H1 (cell line): ENCODE measurements around the gene CDC42EP3. TPM values are rescaled to one million over a fixed set of nuclear protein-coding genes. Genes with fewer than 3 reads are reported as not detected.

Source experiments
- CTCF ChIA-PET: fragments of 300-600 bp; sonication (Branson Sonifier 250); formaldehyde crosslinking; loops from one replicate; lab custom pipeline; 2021; ENCODE audit not compliant: partially characterized antibody; lab: Charles Lee
- POLR2A ChIA-PET: fragments of 300-600 bp; sonication (Branson Sonifier 250); formaldehyde crosslinking; loops from one replicate; lab custom pipeline; 2021; ENCODE audit warnings: inconsistent platforms; ENCODE audit not compliant: partially characterized antibody; lab: Charles Lee
- DNase-seq, 2 experiments: peaks; one replicate each; pipeline versions ENCODE4 v3.0.0 to v3.0.0-alpha.2; 2010 to 2022; ENCODE audit warnings: low spot score in 2 of 2, low read depth in 1 of 2, mixed read lengths in 1 of 2
- FAIRE-seq: peaks from 2 replicates; lab custom pipeline; 2011; peaks lifted over from hg19 to GRCh38; lab: Jason Lieb, UNC
- H2AFZ ChIP-seq: 2 replicates; pipeline ENCODE4 v1.8.1; 2012; ENCODE audit warnings: low read length, inconsistent platforms
- H2AK5ac ChIP-seq: 2 replicates; pipeline ENCODE4 v1.6.1; 2013; ENCODE audit warnings: low read depth, low read length
- H2BK120ac ChIP-seq: replicated peaks from 2 replicates; pipeline ENCODE3; 2013; ENCODE audit warnings: low read depth, low read length, inconsistent platforms
- H2BK12ac ChIP-seq: 2 replicates; pipeline ENCODE4 v1.6.1; 2013; ENCODE audit warnings: low read depth, low read length
- H2BK15ac ChIP-seq: 2 replicates; pipeline ENCODE4 v1.6.1; 2013; ENCODE audit warnings: low read length
- H2BK20ac ChIP-seq: 2 replicates; pipeline ENCODE4 v1.6.1; 2013; ENCODE audit warnings: low read length
- H2BK5ac ChIP-seq: 2 replicates; pipeline ENCODE4 v1.6.1; 2013; ENCODE audit warnings: low read depth, low read length
- H3K14ac ChIP-seq: 2 replicates; pipeline ENCODE4 v1.6.1; 2013; ENCODE audit warnings: inconsistent platforms; ENCODE audit not compliant: insufficient read length
- H3K18ac ChIP-seq: 2 replicates; pipeline ENCODE4 v1.6.1; 2013; ENCODE audit warnings: low read length; ENCODE audit errors: extremely low read depth
- H3K23ac ChIP-seq: 2 replicates; pipeline ENCODE4 v1.6.1; 2013; ENCODE audit warnings: inconsistent platforms; ENCODE audit not compliant: insufficient read length
- H3K23me2 ChIP-seq: 2 replicates; pipeline ENCODE4 v1.6.1; 2013; ENCODE audit warnings: low read depth, low read length
- H3K27ac ChIP-seq: 2 replicates; pipeline ENCODE4 v1.6.1; 2011; ENCODE audit warnings: low read depth, low read length, inconsistent platforms
- H3K27me3 ChIP-seq, 4 experiments: replicated peaks in 1 of 4; 1 replicate in 1 of 4; 2 replicates in 3 of 4; pipeline versions ENCODE4 v1.6.1 to v1.8.1; 2011 to 2013; ENCODE audit warnings: low read length in 3 of 4, mild to moderate bottlenecking in 3 of 4, inconsistent platforms in 2 of 4, mixed read lengths in 2 of 4, moderate library complexity in 1 of 4; ENCODE audit not compliant: control insufficient read depth in 3 of 4, insufficient read depth in 3 of 4; ENCODE audit errors: extremely low read depth in 1 of 4
- H3K36me3 ChIP-seq, 4 experiments: 2 replicates each; pipeline versions ENCODE4 v1.6.1 to v1.8.1; 2011 to 2013; ENCODE audit warnings: mild to moderate bottlenecking in 4 of 4, low read length in 3 of 4, moderate library complexity in 2 of 4, control low read depth in 1 of 4, inconsistent platforms in 1 of 4; ENCODE audit not compliant: insufficient read depth in 4 of 4, control insufficient read depth in 2 of 4
- H3K4ac ChIP-seq: replicated peaks from 2 replicates; pipeline ENCODE3; 2013; ENCODE audit warnings: low read length, low read depth, mixed read lengths, inconsistent platforms; ENCODE audit not compliant: insufficient read length
- H3K4me1 ChIP-seq, 4 experiments: replicated peaks in 1 of 4; 1 replicate in 1 of 4; 2 replicates in 3 of 4; pipeline versions ENCODE4 v1.6.1 to v1.8.1; 2011 to 2013; ENCODE audit warnings: low read length in 3 of 4, inconsistent platforms in 2 of 4, mixed read lengths in 1 of 4; ENCODE audit not compliant: insufficient read depth in 4 of 4, control insufficient read depth in 3 of 4
- H3K4me2 ChIP-seq, 2 experiments: 2 replicates each; pipeline versions ENCODE4 v1.6.1 to v1.8.1; 2011 to 2013; ENCODE audit warnings: low read depth in 2 of 2, low read length in 2 of 2, control low read depth in 1 of 2, inconsistent platforms in 1 of 2, mild to moderate bottlenecking in 1 of 2; ENCODE audit not compliant: insufficient read depth in 1 of 2
- H3K4me3 ChIP-seq, 4 experiments: fragments of 200-600, 300-600 bp in 1 of 4; sonication (generic), shearing (Covaris generic), sonication (Bioruptor Twin) in 1 of 4; 2 replicates each; pipeline versions ENCODE4 v1.5.1 to v1.8.1; 2011 to 2016; ENCODE audit warnings: low read length in 4 of 4, low read depth in 3 of 4, control low read depth in 2 of 4, inconsistent platforms in 2 of 4, mild to moderate bottlenecking in 2 of 4, mixed read lengths in 1 of 4, moderate library complexity in 1 of 4; ENCODE audit not compliant: insufficient read depth in 2 of 4; ENCODE audit errors: extremely low read depth in 1 of 4
- H3K56ac ChIP-seq: replicated peaks from 2 replicates; pipeline ENCODE3; 2013; ENCODE audit warnings: low read depth, mild to moderate bottlenecking, mixed read lengths, low read length, inconsistent platforms; ENCODE audit not compliant: insufficient read length
- H3K79me1 ChIP-seq: 2 replicates; pipeline ENCODE4 v1.6.1; 2013; ENCODE audit warnings: low read depth, low read length, control low read depth
- H3K79me2 ChIP-seq, 2 experiments: 2 replicates each; pipeline versions ENCODE4 v1.6.1 to v1.8.1; 2012 to 2013; ENCODE audit warnings: low read length in 2 of 2, mild to moderate bottlenecking in 2 of 2, inconsistent platforms in 1 of 2; ENCODE audit not compliant: insufficient read depth in 2 of 2, control insufficient read depth in 1 of 2
- H3K9ac ChIP-seq, 4 experiments: replicated peaks in 1 of 4; 1 replicate in 1 of 4; 2 replicates in 3 of 4; pipeline versions ENCODE4 v1.6.1 to v1.8.1; 2011 to 2013; ENCODE audit warnings: low read depth in 3 of 4, low read length in 3 of 4, control low read depth in 2 of 4, mild to moderate bottlenecking in 2 of 4, moderate library complexity in 2 of 4, inconsistent platforms in 1 of 4; ENCODE audit errors: extremely low read depth in 1 of 4
- H3K9me3 ChIP-seq, 2 experiments: 2 replicates each; pipeline versions ENCODE4 v1.6.1 to v1.8.1; 2012 to 2013; ENCODE audit warnings: mild to moderate bottlenecking in 2 of 2, moderate library complexity in 2 of 2, control low read depth in 1 of 2, inconsistent platforms in 1 of 2, low read depth in 1 of 2, low read length in 1 of 2, mixed read lengths in 1 of 2; ENCODE audit not compliant: insufficient read depth in 2 of 2
- H4K20me1 ChIP-seq, 2 experiments: replicated peaks in 1 of 2; 2 replicates each; pipeline versions ENCODE3 to v1.8.1; 2011 to 2013; ENCODE audit warnings: inconsistent platforms in 2 of 2, low read length in 2 of 2, mild to moderate bottlenecking in 1 of 2; ENCODE audit not compliant: insufficient read depth in 2 of 2, control insufficient read depth in 1 of 2
- H4K5ac ChIP-seq: 2 replicates; pipeline ENCODE4 v1.6.1; 2013; ENCODE audit warnings: low read length, low read depth, mixed read lengths, inconsistent platforms; ENCODE audit not compliant: insufficient read length
- H4K8ac ChIP-seq: 2 replicates; pipeline ENCODE4 v1.8.0; 2013; ENCODE audit warnings: mild to moderate bottlenecking, moderate library complexity, low read length, inconsistent platforms; ENCODE audit not compliant: insufficient read depth; ENCODE audit errors: extremely low read depth
- H4K91ac ChIP-seq: replicated peaks from 2 replicates; pipeline ENCODE3; 2013; ENCODE audit warnings: low read length, mixed read lengths, inconsistent platforms; ENCODE audit not compliant: insufficient read length
- ASH2L ChIP-seq: fragments of 200-600, 300-600 bp; sonication (generic); IDR thresholded peaks from one replicate; pipeline ENCODE4 v1.7.1; 2017; ENCODE audit warnings: low read length
- GABPA ChIP-seq: IDR thresholded peaks from 2 replicates; pipeline ENCODE4 v1.6.1; 2011; ENCODE audit warnings: mild to moderate bottlenecking, low read length, moderate library complexity, borderline replicate concordance; ENCODE audit not compliant: insufficient read depth
- RBBP5 ChIP-seq: IDR thresholded peaks from 2 replicates; pipeline ENCODE4 v1.7.1; 2012; ENCODE audit warnings: low read depth, mild to moderate bottlenecking, inconsistent platforms, low read length, moderate library complexity, borderline replicate concordance
- RNF2 ChIP-seq: fragments of 200-900, 300-1000 bp; sonication (generic); IDR thresholded peaks from 2 replicates; pipeline ENCODE4 v1.7.1; 2016; ENCODE audit warnings: borderline replicate concordance, low read depth, mild to moderate bottlenecking, antibody characterized with exemption, low read length; ENCODE audit not compliant: poor library complexity, severe bottlenecking; ENCODE audit errors: missing control alignments
- RXRA ChIP-seq: IDR thresholded peaks from 2 replicates; pipeline ENCODE4 v1.6.1; 2011; ENCODE audit warnings: low read depth, mild to moderate bottlenecking, low read length, moderate library complexity; ENCODE audit not compliant: insufficient read depth
- SIN3A ChIP-seq, 2 experiments: IDR thresholded peaks in 1 of 2; conservative IDR thresholded peaks in 1 of 2; 2 replicates each; pipeline ENCODE4 v1.6.1; 2011 to 2012; ENCODE audit warnings: low read length in 2 of 2, improper control_type of control experiment in 1 of 2, low read depth in 1 of 2, mild to moderate bottlenecking in 1 of 2
- WGBS, 2 experiments: shearing (Covaris generic) in 1 of 2; methylation state at CpG; one replicate each; pipeline versions ENCODE4 v1.1.6 to v1.1.7; 2013 to 2015; ENCODE audit warnings: low lambda C conversion rate in 2 of 2, mixed read lengths in 2 of 2, inconsistent platforms in 1 of 2, low coverage in 1 of 2, missing lambda C conversion rate in 1 of 2; ENCODE audit not compliant: insufficient replicate concordance in 2 of 2, insufficient coverage in 1 of 2, insufficient read length in 1 of 2; ENCODE audit errors: extremely low coverage in 1 of 2, missing lambda C conversion rate in 1 of 2; 5-methylcytosine and 5-hydroxymethylcytosine counted together
- polyA plus RNA-seq, 7 experiments: library from polyadenylated mRNA; depleted of rRNA in 3 of 7; stranded (reverse) in 5 of 7; unstranded in 2 of 7; fragments of >200 nt in 5 of 7; fragments of 200-250 nt in 2 of 7; gene quantifications; 1 replicate in 5 of 7; 2 replicates in 1 of 7; 4 replicates in 1 of 7; pipeline versions ENCODE4 v1.2.1 to v1.2.3, GENCODE V29; 2011 to 2013; ENCODE audit warnings: missing spikeins in 2 of 7, mixed read lengths in 2 of 7
- total RNA-seq: library from RNA; stranded (reverse); fragmentation: NEBNext Ultra II Directional; extraction: Animal tissue kit (Norgen Biotek cat#: 25700); gene quantifications from 2 replicates; pipeline ENCODE4 v1.2.1, GENCODE V29; 2021
- TF ChIP-seq, protein P1 (sequence below): IDR thresholded peaks from 2 replicates; pipeline ENCODE4 v1.6.1; 2012; ENCODE audit warnings: low read length, inconsistent platforms

The CDC42EP3 gene
- total and polyA plus RNA-seq, 2 of the 8 experiments (the other 6 are each of a cell fraction or from before 2014, with no cell fraction given): 18.4 to 24.7 TPM

DNA sequence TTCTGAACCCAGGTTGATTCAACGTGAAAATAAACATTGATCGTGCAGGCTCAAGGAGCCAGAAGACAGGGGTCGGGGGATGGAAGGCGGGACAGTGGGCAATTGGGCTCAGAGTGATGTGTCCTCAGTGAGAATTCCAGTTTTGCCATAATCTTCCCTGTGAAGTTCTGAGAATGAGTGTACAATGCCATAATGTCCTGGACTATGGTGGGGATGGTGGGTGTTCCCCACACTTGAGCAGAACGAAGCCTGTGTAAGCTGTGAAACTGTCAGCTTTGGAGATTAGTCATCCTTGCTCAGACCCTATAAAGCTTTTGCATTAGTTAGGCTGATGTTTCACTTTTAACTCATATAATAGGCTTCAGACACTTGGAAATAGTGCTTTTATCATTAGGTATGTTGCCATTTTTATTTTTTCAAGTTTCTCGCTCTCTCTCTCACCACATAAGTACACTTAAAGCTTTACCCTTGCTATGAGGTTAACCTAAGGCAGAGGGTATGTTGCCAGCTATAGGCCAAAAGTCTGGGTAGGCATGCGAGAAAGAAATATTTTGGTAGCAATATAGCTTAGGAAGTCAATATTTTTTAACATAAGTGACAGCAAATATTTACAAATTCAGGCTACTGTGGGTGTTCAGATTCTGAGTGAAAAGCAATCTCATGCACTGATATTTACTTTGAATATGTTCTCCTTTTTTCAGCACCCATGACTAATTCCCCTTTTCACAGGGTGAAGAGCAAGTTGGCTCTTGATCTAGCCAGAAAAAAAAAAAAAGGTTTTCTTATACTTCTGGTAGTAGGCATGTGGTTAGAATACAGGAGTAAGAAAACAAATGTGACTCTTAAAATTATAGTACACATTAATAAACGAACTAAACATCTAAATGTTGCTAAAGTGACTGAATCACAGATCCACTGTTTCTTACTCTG is 47.2 kb downstream of the CDC42EP3 start:
- Histone ChIP-seq H3K4me3 (no peak overlapping the region), H2BK15ac (no peak overlapping the region), H3K14ac (no peak overlapping the region), H3K27me3 (no peaks in the 10 kb centered on the region; a peak in 1 of 7 replicates), H3K36me3 (no peaks in the 10 kb centered on the region), H3K27ac (no peak overlapping the region), H3K79me1 (no peaks in the 10 kb centered on the region), H3K9ac (no peak overlapping the region), H2BK5ac (no peak overlapping the region), H3K56ac (no peak overlapping the region), H4K91ac (no peak overlapping the region), H3K79me2 (no peaks in the 10 kb centered on the region), H4K20me1 (no peaks in the 10 kb centered on the region), H2BK12ac (no peak overlapping the region), H3K4ac (no peak overlapping the region), H3K9me3 (no peaks in the 10 kb centered on the region), H3K23me2 (no peaks in the 10 kb centered on the region), H3K23ac (no peak overlapping the region), H2BK20ac (no peak overlapping the region), H4K5ac (no peak overlapping the region), H4K8ac (no peak overlapping the region), H3K4me1 (peaks cover 0 to 1% (median 0%) of the 10 kb centered on the region in 4 experiments; a peak in 1 of 7 replicates), H2BK120ac (no peak overlapping the region), H3K4me2 (no peak overlapping the region), H3K18ac (no peak overlapping the region), H2AFZ (no peak overlapping the region), H2AK5ac (no peak overlapping the region)
- ChIA-PET POLR2A (no interaction called here), CTCF (interaction anchor here (1.8 to 1.9 kb wide), 2 partner anchors 189 to 228 kb away, joined by 4 to 5 read pairs; no protein-coding TSS in a partner anchor)
- no peak for DNase-seq
- no peak for FAIRE-seq
- TF ChIP-seq RBBP5 (no peak), GABPA (no peak), RNF2 (no peak), RXRA (no peak), ASH2L (no peak), SIN3A (conservative IDR thresholded peaks at IDR 0.05 in 1 of 2, IDR thresholded peaks at IDR 0.05 in 1 of 2; ENCODE audit: low read depth in 1 of 2, low read length in 2 of 2) (no peak)
- TF ChIP-seq, protein P1, sequence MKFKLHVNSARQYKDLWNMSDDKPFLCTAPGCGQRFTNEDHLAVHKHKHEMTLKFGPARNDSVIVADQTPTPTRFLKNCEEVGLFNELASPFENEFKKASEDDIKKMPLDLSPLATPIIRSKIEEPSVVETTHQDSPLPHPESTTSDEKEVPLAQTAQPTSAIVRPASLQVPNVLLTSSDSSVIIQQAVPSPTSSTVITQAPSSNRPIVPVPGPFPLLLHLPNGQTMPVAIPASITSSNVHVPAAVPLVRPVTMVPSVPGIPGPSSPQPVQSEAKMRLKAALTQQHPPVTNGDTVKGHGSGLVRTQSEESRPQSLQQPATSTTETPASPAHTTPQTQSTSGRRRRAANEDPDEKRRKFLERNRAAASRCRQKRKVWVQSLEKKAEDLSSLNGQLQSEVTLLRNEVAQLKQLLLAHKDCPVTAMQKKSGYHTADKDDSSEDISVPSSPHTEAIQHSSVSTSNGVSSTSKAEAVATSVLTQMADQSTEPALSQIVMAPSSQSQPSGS: no peak
- WGBS, 2 experiments: 89% methylated on average over 8 of the region's 8 CpGs; no CpG with 5 or more reads in 1 of the 2 experiments
